HepG2 (cell line): ENCODE measurements around the gene NUDT7. TPM values are rescaled to one million over a fixed set of nuclear protein-coding genes. Genes with fewer than 3 reads are reported as not detected.
A peak's percentile ranks its signal among the peaks of the same experiment; 100 is the strongest.

Experiments
- ATF1 ChIP-seq: IDR thresholded peaks from 2 replicates; pipeline ENCODE4 v1.6.1; 2016; ENCODE audit warnings: mild to moderate bottlenecking, control low read depth
- DNMT3B ChIP-seq: conservative IDR thresholded peaks from 2 replicates; pipeline ENCODE4 v1.6.1; 2016; ENCODE audit warnings: missing biosample characterization, control low read depth
- DPF2 ChIP-seq: sonication (generic); formaldehyde crosslinking; IDR thresholded peaks from 2 replicates; pipeline ENCODE4 v1.4.0; 2020; ENCODE audit warnings: mild to moderate bottlenecking, low read depth, missing genetic modification reagents, borderline replicate concordance
- MTA1 ChIP-seq: sonication (generic); formaldehyde crosslinking; IDR thresholded peaks from 2 replicates; pipeline ENCODE4 v1.4.0; 2020; ENCODE audit warnings: missing genetic modification reagents, mild to moderate bottlenecking, borderline replicate concordance
- NBN ChIP-seq: fragments of 450-650 bp; conservative IDR thresholded peaks from 2 replicates; pipeline ENCODE4 v1.6.1; 2017
- ONECUT2 ChIP-seq: sonication (generic); formaldehyde crosslinking; IDR thresholded peaks from 2 replicates; pipeline ENCODE4 v1.4.0; 2020; ENCODE audit warnings: missing genetic modification reagents
- SOX6 ChIP-seq, 2 experiments: fragments of 450-650 bp in 1 of 2; sonication (generic) in 1 of 2; formaldehyde crosslinking in 1 of 2; IDR thresholded peaks; 2 replicates each; pipeline versions ENCODE4 v1.4.0 to v1.6.1; 2017 to 2020; ENCODE audit warnings: antibody characterized with exemption in 1 of 2, mild to moderate bottlenecking in 1 of 2, missing genetic modification reagents in 1 of 2
- SUZ12 ChIP-seq: fragments of 150-350 bp; IDR thresholded peaks from 2 replicates; pipeline ENCODE4 v1.6.1; 2014; ENCODE audit warnings: low read depth, low read length
- ZFP36L2 ChIP-seq: sonication (generic); formaldehyde crosslinking; IDR thresholded peaks from 2 replicates; pipeline ENCODE4 v1.4.0; 2020; ENCODE audit warnings: missing genetic modification reagents
- ZNF136 ChIP-seq: sonication (generic); formaldehyde crosslinking; IDR thresholded peaks from 2 replicates; pipeline ENCODE4 v1.8.1; 2022; ENCODE audit warnings: low read depth, mild to moderate bottlenecking, moderate library complexity, missing genetic modification reagents
- ZSCAN29 ChIP-seq: sonication (generic); formaldehyde crosslinking; conservative IDR thresholded peaks from 2 replicates; pipeline ENCODE4 v1.4.0; 2020; ENCODE audit warnings: mild to moderate bottlenecking, missing genetic modification reagents
- polyA plus RNA-seq, 8 experiments: library from polyadenylated mRNA; depleted of rRNA in 3 of 8; stranded (reverse) in 7 of 8; unstranded in 1 of 8; fragments of >200 nt; fragmentation: Illumina TruSeq in 4 of 8; extraction: Trizol in 4 of 8; gene quantifications; 2 replicates each; pipeline versions ENCODE4 v1.2.1 to v1.2.3, GENCODE V29; 2011 to 2016; ENCODE audit warnings: low read depth in 4 of 8, missing spikeins in 1 of 8, mixed read lengths in 1 of 8; ENCODE audit not compliant: insufficient read depth in 1 of 8
- total RNA-seq, 5 experiments: library from RNA; depleted of rRNA; stranded (reverse); fragments of >200 nt; fragmentation: Illumina TruSeq; extraction: Trizol; gene quantifications; 2 replicates each; pipeline ENCODE4 v1.2.3, GENCODE V29; 2016; ENCODE audit warnings: low read depth in 1 of 5
- TF ChIP-seq, protein P1 (sequence below): sonication (generic); formaldehyde crosslinking; IDR thresholded peaks from 2 replicates; pipeline ENCODE4 v1.4.0; 2020; ENCODE audit warnings: missing genetic modification reagents, mild to moderate bottlenecking, borderline replicate concordance
- TF ChIP-seq, protein P2 (sequence below): IDR thresholded peaks from 2 replicates; pipeline ENCODE4 v1.6.1; 2018; ENCODE audit warnings: missing genetic modification reagents
- TF ChIP-seq, protein P3 (sequence below): sonication (generic); formaldehyde crosslinking; IDR thresholded peaks from 2 replicates; pipeline ENCODE4 v1.8.0; 2022; ENCODE audit warnings: missing genetic modification reagents, mild to moderate bottlenecking, moderate library complexity, borderline replicate concordance
- TF ChIP-seq, protein P4 (sequence below): sonication (generic); formaldehyde crosslinking; IDR thresholded peaks from 2 replicates; pipeline ENCODE4 v1.5.0; 2020; ENCODE audit warnings: mild to moderate bottlenecking, missing genetic modification reagents, borderline replicate concordance

Gene NUDT7
- total and polyA plus RNA-seq, 2 of the 13 experiments (the other 11 are each of a cell fraction or from before 2014, with no cell fraction given) = 14.3 to 23.9 TPM

DNA sequence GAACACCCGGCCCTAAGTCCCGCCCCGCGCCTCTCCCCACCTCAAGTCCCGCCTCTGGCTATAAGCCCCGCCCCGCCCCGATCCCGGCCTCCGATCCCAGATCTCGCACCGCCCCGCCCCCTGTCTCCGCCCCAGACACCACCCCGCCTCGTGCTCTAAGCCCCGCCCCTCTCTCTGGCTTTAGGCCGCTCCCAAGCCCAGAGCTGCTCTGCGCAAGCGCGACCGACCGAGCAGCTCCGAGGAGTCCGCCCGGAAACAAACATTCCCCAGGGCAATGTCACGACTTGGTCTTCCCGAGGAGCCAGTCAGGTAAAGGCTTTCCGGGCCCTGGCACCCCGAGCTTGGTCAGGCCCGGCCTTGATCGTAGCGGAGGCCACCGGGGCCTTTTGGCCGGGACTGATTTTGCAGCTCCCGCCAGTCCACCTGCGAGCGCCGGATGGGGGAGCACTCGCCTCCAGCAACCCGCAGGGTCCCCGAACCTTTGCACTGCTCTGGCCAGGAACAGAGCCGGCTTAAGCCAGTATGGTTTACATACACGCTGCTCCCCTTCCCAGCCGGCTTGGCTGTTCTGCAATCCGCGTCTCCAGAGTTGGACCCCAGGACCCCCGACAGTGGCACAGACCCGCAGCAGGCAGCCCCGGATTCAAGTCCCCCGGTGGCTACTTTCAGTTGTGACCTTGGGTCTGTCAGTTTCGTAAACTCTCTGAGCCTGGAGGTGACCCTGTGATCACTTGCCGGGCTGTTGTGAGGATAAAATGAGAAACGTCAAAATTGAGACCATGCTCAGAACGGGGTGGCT is at the start of gene NUDT7 (continued):
- TF ChIP-seq, protein P1, sequence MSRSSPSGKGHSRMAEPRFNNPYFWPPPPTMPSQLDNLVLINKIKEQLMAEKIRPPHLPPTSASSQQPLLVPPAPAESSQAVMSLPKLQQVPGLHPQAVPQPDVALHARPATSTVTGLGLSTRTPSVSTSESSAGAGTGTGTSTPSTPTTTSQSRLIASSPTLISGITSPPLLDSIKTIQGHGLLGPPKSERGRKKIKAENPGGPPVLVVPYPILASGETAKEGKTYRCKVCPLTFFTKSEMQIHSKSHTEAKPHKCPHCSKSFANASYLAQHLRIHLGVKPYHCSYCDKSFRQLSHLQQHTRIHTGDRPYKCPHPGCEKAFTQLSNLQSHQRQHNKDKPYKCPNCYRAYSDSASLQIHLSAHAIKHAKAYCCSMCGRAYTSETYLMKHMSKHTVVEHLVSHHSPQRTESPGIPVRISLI (CRISPR knock-in tag) = no peak
- TF ChIP-seq DPF2 (0 out of 2 replicates have a peak, but pooled peaks have one; percentile 40), ONECUT2 (peak; percentile 30; the same call in 1 of the 2 replicates), NBN (no peak), ZNF136 (peak; percentile 76), ATF1 (no peak), ZSCAN29 (CRISPR knock-in tag) (no peak), DNMT3B (no peak), SUZ12 (no peak), SOX6 (IDR thresholded peaks at IDR 0.05) (no peak), SOX6 (CRISPR knock-in tag; IDR thresholded peaks at IDR 0.05) (peak; percentile 75), MTA1 (CRISPR knock-in tag) (peak; percentile 82), ZFP36L2 (no peak)
- TF ChIP-seq, protein P2, sequence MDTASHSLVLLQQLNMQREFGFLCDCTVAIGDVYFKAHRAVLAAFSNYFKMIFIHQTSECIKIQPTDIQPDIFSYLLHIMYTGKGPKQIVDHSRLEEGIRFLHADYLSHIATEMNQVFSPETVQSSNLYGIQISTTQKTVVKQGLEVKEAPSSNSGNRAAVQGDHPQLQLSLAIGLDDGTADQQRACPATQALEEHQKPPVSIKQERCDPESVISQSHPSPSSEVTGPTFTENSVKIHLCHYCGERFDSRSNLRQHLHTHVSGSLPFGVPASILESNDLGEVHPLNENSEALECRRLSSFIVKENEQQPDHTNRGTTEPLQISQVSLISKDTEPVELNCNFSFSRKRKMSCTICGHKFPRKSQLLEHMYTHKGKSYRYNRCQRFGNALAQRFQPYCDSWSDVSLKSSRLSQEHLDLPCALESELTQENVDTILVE (CRISPR knock-in tag) = peak; percentile 61; the same call in 1 of the 2 replicates
- TF ChIP-seq, protein P3, sequence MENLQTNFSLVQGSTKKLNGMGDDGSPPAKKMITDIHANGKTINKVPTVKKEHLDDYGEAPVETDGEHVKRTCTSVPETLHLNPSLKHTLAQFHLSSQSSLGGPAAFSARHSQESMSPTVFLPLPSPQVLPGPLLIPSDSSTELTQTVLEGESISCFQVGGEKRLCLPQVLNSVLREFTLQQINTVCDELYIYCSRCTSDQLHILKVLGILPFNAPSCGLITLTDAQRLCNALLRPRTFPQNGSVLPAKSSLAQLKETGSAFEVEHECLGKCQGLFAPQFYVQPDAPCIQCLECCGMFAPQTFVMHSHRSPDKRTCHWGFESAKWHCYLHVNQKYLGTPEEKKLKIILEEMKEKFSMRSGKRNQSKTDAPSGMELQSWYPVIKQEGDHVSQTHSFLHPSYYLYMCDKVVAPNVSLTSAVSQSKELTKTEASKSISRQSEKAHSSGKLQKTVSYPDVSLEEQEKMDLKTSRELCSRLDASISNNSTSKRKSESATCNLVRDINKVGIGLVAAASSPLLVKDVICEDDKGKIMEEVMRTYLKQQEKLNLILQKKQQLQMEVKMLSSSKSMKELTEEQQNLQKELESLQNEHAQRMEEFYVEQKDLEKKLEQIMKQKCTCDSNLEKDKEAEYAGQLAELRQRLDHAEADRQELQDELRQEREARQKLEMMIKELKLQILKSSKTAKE (CRISPR knock-in tag) = no peak
- TF ChIP-seq, protein P4, sequence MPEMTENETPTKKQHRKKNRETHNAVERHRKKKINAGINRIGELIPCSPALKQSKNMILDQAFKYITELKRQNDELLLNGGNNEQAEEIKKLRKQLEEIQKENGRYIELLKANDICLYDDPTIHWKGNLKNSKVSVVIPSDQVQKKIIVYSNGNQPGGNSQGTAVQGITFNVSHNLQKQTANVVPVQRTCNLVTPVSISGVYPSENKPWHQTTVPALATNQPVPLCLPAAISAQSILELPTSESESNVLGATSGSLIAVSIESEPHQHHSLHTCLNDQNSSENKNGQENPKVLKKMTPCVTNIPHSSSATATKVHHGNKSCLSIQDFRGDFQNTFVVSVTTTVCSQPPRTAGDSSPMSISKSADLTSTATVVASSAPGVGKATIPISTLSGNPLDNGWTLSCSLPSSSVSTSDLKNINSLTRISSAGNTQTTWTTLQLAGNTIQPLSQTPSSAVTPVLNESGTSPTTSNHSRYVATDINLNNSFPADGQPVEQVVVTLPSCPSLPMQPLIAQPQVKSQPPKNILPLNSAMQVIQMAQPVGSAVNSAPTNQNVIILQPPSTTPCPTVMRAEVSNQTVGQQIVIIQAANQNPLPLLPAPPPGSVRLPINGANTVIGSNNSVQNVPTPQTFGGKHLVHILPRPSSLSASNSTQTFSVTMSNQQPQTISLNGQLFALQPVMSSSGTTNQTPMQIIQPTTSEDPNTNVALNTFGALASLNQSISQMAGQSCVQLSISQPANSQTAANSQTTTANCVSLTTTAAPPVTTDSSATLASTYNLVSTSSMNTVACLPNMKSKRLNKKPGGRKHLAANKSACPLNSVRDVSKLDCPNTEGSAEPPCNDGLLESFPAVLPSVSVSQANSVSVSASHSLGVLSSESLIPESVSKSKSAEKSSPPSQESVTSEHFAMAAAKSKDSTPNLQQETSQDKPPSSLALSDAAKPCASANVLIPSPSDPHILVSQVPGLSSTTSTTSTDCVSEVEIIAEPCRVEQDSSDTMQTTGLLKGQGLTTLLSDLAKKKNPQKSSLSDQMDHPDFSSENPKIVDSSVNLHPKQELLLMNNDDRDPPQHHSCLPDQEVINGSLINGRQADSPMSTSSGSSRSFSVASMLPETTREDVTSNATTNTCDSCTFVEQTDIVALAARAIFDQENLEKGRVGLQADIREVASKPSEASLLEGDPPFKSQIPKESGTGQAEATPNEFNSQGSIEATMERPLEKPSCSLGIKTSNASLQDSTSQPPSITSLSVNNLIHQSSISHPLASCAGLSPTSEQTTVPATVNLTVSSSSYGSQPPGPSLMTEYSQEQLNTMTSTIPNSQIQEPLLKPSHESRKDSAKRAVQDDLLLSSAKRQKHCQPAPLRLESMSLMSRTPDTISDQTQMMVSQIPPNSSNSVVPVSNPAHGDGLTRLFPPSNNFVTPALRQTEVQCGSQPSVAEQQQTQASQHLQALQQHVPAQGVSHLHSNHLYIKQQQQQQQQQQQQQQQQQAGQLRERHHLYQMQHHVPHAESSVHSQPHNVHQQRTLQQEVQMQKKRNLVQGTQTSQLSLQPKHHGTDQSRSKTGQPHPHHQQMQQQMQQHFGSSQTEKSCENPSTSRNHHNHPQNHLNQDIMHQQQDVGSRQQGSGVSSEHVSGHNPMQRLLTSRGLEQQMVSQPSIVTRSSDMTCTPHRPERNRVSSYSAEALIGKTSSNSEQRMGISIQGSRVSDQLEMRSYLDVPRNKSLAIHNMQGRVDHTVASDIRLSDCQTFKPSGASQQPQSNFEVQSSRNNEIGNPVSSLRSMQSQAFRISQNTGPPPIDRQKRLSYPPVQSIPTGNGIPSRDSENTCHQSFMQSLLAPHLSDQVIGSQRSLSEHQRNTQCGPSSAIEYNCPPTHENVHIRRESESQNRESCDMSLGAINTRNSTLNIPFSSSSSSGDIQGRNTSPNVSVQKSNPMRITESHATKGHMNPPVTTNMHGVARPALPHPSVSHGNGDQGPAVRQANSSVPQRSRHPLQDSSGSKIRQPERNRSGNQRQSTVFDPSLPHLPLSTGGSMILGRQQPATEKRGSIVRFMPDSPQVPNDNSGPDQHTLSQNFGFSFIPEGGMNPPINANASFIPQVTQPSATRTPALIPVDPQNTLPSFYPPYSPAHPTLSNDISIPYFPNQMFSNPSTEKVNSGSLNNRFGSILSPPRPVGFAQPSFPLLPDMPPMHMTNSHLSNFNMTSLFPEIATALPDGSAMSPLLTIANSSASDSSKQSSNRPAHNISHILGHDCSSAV = 0 out of 2 replicates have a peak, but pooled peaks have one; percentile 81
